Heart left ventricle (tissue), 16 donors: ENCODE measurements around the gene SRSF10. TPM values are rescaled to one million over a fixed set of nuclear protein-coding genes. Genes with fewer than 3 reads are reported as not detected.

Experiments
- ATAC-seq, 4 donors: fragments of 200-7000 bp; cut with Tn5 transposase; one replicate each; pipeline ENCODE4 v1.9.1; 2020 to 2022; ENCODE audit warnings: moderate library complexity in 4 of 4, mild to moderate bottlenecking in 3 of 4, moderate number of reproducible peaks in 1 of 4
- DNase-seq, 5 donors: peaks; one replicate each; pipeline ENCODE4 v3.0.0-alpha.2; 2020
- H3K27ac ChIP-seq, 12 donors: fragments of 200-600 bp; sonication (generic) in 4 of 12; one replicate each; pipeline versions ENCODE4 v1.5.0 to v1.8.0; 2016 to 2022; ENCODE audit warnings: mild to moderate bottlenecking in 2 of 12
- H3K27me3 ChIP-seq, 9 donors: fragments of 200-600 bp; sonication (generic) in 2 of 9; one replicate each; pipeline versions ENCODE4 v1.5.1 to v1.8.0; 2016 to 2022; ENCODE audit warnings: mild to moderate bottlenecking in 3 of 9
- H3K36me3 ChIP-seq, 9 donors: fragments of 200-600 bp; sonication (generic) in 2 of 9; one replicate each; pipeline versions ENCODE4 v1.5.0 to v1.8.0; 2018 to 2022; ENCODE audit warnings: mild to moderate bottlenecking in 2 of 9
- H3K4me1 ChIP-seq, 12 donors: fragments of 200-600 bp; sonication (generic) in 4 of 12; one replicate each; pipeline versions ENCODE4 v1.5.0 to v1.8.0; 2016 to 2022; ENCODE audit warnings: mild to moderate bottlenecking in 3 of 12
- H3K4me3 ChIP-seq, 12 donors: fragments of 200-600 bp; sonication (generic) in 4 of 12; one replicate each; pipeline versions ENCODE4 v1.5.0 to v1.8.0; 2017 to 2022; ENCODE audit warnings: mild to moderate bottlenecking in 9 of 12, moderate library complexity in 4 of 12
- H3K9me3 ChIP-seq, 12 donors: fragments of 200-600 bp; sonication (generic) in 4 of 12; one replicate each; pipeline versions ENCODE4 v1.5.0 to v1.8.0; 2016 to 2022; ENCODE audit warnings: mild to moderate bottlenecking in 1 of 12
- CTCF ChIP-seq, 12 donors: fragments of 200-600 bp; sonication (generic) in 4 of 12; IDR thresholded peaks; one replicate each; pipeline versions ENCODE4 v1.5.0 to v1.8.0; 2018 to 2022; ENCODE audit warnings: antibody characterized with exemption in 12 of 12, mild to moderate bottlenecking in 5 of 12
- POLR2A ChIP-seq, 2 donors: fragments of 450-650 bp; IDR thresholded peaks; one replicate each; pipeline ENCODE4 v1.6.1; 2017; ENCODE audit warnings: antibody characterized with exemption in 2 of 2, mild to moderate bottlenecking in 2 of 2, moderate library complexity in 2 of 2
- WGBS, 4 donors: extraction: QIAGEN DNeasy Blood & Tissue Kit in 2 of 4; methylation state at CpG; one replicate each; pipeline versions ENCODE4 v1.1.5 to v1.1.7; 2013 to 2018; 5-methylcytosine and 5-hydroxymethylcytosine counted together
- intact Hi-C, 10 donors: fragments of 100-400 bp; cut with DNase I; formaldehyde crosslinking; loops; one replicate each; pipeline versions ENCODE4 v1.11.1 to v1.14.2; 2022
- polyA plus RNA-seq, 2 donors: library from polyadenylated mRNA; stranded (reverse); fragments of 200-250 nt; gene quantifications; one replicate each; pipeline ENCODE4 v1.2.3, GENCODE V29; 2013
- total RNA-seq, 9 donors: library from RNA; depleted of rRNA in 2 of 9; stranded (reverse); fragments of >200 nt in 2 of 9; fragmentation: NEBNext Ultra II Directional in 3 of 9; extraction: Animal tissue kit (Norgen Biotek cat#: 25700) in 3 of 9; gene quantifications; one replicate each; pipeline versions ENCODE4 v1.1.0 to v1.2.4, GENCODE V29; 2016 to 2023
- donor health status: ischemic (EF 13 %, LVEDD 7.1; RV severe dilation, severe dysfunction).
- donor health status: healthy with polysubstance abuse.
- donor health status: DM: no; HTN: yes; CAD: no.
- donor health status: DM: no; HTN: no; CAD: no.
- donor health status: ischemic (EF 25% LVEDD 6.9; RV normal size, moderate dysfunction).
- donor health status: ischemic (EF 25% LVEDD 5.7; RV mildly dilated, moderate dysfunction).
- donor health status: healthy.
- donor health status: DM: yes; HTN: yes; CAD: no.
- donor health status: ischemic (EF 35%, LVEDD 5.7; RV mildly dilated, moderate dysfunction).
- donor health status: nonischemic (EF 11% LVEDD 7.7; RV severe dilation, severe dysfunction).
- donor health status: DM: yes; HTN: yes; CAD: no.
- donor health status: PGD.
- donor health status: ischemic (EF 29% LVEDD 5.4; RV normal size, mild dysfunction).
- donor health status: nonischemic (EF 23%, LVEDD 6.1; RV moderate dilation, normal function).

The SRSF10 gene
- total and polyA plus RNA-seq, 11 donors = 34.3 to 60.9 (median 47.3) TPM

GRCh38 chr1:24021403-24022266 lies 41.5 kb upstream of the SRSF10 start:
- peak overlapping the region; percentile 16 to 95 (median 89) for H3K27ac ChIP-seq
- ATAC-seq = peak; percentile 7 to 47 (median 28)
- H3K27me3 ChIP-seq = no peaks in the 10 kb centered on the region
- TF ChIP-seq CTCF (IDR thresholded peaks at IDR 0.05) = no peak
- TF ChIP-seq POLR2A (IDR thresholded peaks at IDR 0.05) = no peak
- no peaks in the 10 kb centered on the region for H3K9me3 ChIP-seq
- intact Hi-C loops = loop anchor here in 6 of 10 donors (2.0 to 10.0 kb wide), 6 partner anchors 41 to 217 kb away; partner anchors contain the start of genes GALE (in 3 of the 6), PNRC2 (in 3 of the 6), FUCA1 (in 1 of the 6) and SRSF10 (in 1 of the 6)
- DNase-seq = peak in 4 of 5 donors; percentile 41 to 59 (median 50)
- WGBS, 4 donors = 83 to 90% (median 84%) methylated on average over 7 of the region's 7 CpGs
- no peak overlapping the region for H3K4me3 ChIP-seq
- H3K4me1 ChIP-seq = peaks cover under 1 to 64% (median 44%) of the 10 kb centered on the region in 12 donors
- H3K36me3 ChIP-seq = no peaks in the 10 kb centered on the region

- H3K4me1 ChIP-seq = peaks cover 3 to 76% (median 54%) of the 10 kb centered on the region in 12 donors
- 75 to 90% (median 85%) methylated on average over 3 of the region's 3 CpGs for WGBS, 4 donors
- H3K27me3 ChIP-seq = no peaks in the 10 kb centered on the region
- H3K9me3 ChIP-seq = no peaks in the 10 kb centered on the region
- H3K36me3 ChIP-seq = no peaks in the 10 kb centered on the region
- H3K4me3 ChIP-seq = no peak overlapping the region
- TF ChIP-seq POLR2A (IDR thresholded peaks at IDR 0.05) (no peak), CTCF (IDR thresholded peaks at IDR 0.05) (no peak)
- intact Hi-C loops = loop anchor here in 6 of 10 donors (2.0 to 10.0 kb wide), 6 partner anchors 40 to 216 kb away; partner anchors contain the start of genes GALE (in 3 of the 6), PNRC2 (in 2 of the 6), FUCA1 (in 1 of the 6) and SRSF10 (in 1 of the 6)
- peak overlapping the region in 11 of 12 donors; percentile 78 to 95 (median 90) for H3K27ac ChIP-seq
- DNase-seq (no peak), ATAC-seq (no peak)
Observed at GRCh38 chr1:24020470-24020869, 40.3 kb upstream of the SRSF10 start.

- intact Hi-C loops = loop anchor here in 6 of 10 donors (2.0 to 10.0 kb wide), 6 partner anchors 39 to 215 kb away; partner anchors contain the start of genes GALE (in 3 of the 6), PNRC2 (in 2 of the 6), FUCA1 (in 1 of the 6) and SRSF10 (in 1 of the 6)
- ATAC-seq = no peak
- no peaks in the 10 kb centered on the region for H3K36me3 ChIP-seq
Observed at GRCh38 chr1:24020025-24020424, 39.9 kb upstream of the SRSF10 start.

More at GRCh38 chr1:24020025-24020424, 39.9 kb upstream of the SRSF10 start:
- Histone ChIP-seq H3K27me3 (no peaks in the 10 kb centered on the region), H3K4me1 (peaks cover 3 to 80% (median 58%) of the 10 kb centered on the region in 12 donors), H3K9me3 (no peaks in the 10 kb centered on the region), H3K27ac (peak overlapping the region; percentile 78 to 95 (median 90)), H3K4me3 (no peak overlapping the region)
- 71 to 84% (median 77%) methylated on average over 5 of the region's 5 CpGs for WGBS, 4 donors
- TF ChIP-seq CTCF (IDR thresholded peaks at IDR 0.05) (no peak), POLR2A (IDR thresholded peaks at IDR 0.05) (no peak)
- DNase-seq = peak in 2 of 5 donors; percentile 46 to 56
